Ishikawa (cell line): Measurements from ENCODE around the gene DGKG.

Experiments
- CEBPB ChIP-seq: IDR thresholded peaks from 2 replicates; pipeline ENCODE4 v1.6.1; 2012
- CREB1 ChIP-seq: IDR thresholded peaks from 2 replicates; pipeline ENCODE4 v1.6.1; 2012; ENCODE audit warnings: low read depth
- EGR1 ChIP-seq: IDR thresholded peaks from 2 replicates; pipeline ENCODE4 v1.6.1; 2012
- EP300 ChIP-seq: IDR thresholded peaks from 2 replicates; pipeline ENCODE4 v1.6.1; 2012; ENCODE audit warnings: borderline replicate concordance
- FOXM1 ChIP-seq: IDR thresholded peaks from 2 replicates; pipeline ENCODE4 v1.6.1; 2012; ENCODE audit warnings: low read depth, borderline replicate concordance
- NFIC ChIP-seq: IDR thresholded peaks from 2 replicates; pipeline ENCODE4 v1.6.1; 2012
- RAD21 ChIP-seq: IDR thresholded peaks from 2 replicates; pipeline ENCODE4 v1.6.1; 2012; ENCODE audit warnings: low read depth
- TAF1 ChIP-seq: IDR thresholded peaks from 2 replicates; pipeline ENCODE4 v1.6.1; 2012; ENCODE audit warnings: low read depth, mild to moderate bottlenecking
- TCF12 ChIP-seq: IDR thresholded peaks from 2 replicates; pipeline ENCODE4 v1.6.1; 2012; ENCODE audit warnings: low read depth
- TEAD4 ChIP-seq: IDR thresholded peaks from 2 replicates; pipeline ENCODE4 v1.6.1; 2012
- YY1 ChIP-seq: IDR thresholded peaks from 2 replicates; pipeline ENCODE4 v1.6.1; 2012; ENCODE audit warnings: low read depth
- ZBTB7A ChIP-seq: IDR thresholded peaks from 2 replicates; pipeline ENCODE4 v1.6.1; 2012; ENCODE audit warnings: low read depth
- TF ChIP-seq, protein P1 (sequence below): IDR thresholded peaks from 2 replicates; pipeline ENCODE4 v1.6.1; 2012
- TF ChIP-seq, protein P2 (sequence below): IDR thresholded peaks from 2 replicates; pipeline ENCODE4 v1.6.1; 2012
- TF ChIP-seq, protein P3 (sequence below): IDR thresholded peaks from 2 replicates; pipeline ENCODE4 v1.6.1; 2012; ENCODE audit warnings: low read depth, mild to moderate bottlenecking

Gene DGKG

DNA sequence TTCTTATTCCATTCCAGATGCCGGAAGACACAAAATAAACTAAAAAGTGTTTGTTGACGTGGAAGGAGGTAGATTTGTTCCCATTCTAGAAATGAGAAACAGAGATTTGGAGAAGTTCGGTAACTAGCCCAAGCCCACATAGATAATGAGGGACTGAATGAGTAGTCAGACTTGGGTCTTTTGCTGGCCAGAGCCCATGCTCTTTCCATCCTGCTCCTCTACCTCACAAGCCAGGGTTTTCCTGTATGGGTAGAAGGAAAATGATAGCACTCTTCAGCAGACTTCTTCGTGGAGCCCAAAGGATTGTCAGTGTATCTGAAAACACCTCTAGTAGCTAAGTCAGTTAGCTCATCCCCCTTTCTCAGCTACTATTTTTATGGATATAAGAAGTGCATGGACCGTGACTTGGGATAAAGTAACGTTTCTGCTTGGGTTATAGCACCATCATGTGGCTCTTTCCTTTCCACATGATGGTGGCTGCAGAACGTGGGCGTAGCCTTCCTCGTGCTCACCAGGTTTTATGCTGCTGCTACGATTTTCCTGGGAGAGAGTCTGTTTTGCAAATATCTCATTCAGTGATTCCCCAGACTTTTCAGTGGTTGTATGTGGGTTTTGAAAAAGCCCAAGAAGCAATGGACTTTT lies 84.6 kb downstream of the DGKG start:
- peak; percentile 86 for TF ChIP-seq EGR1
- TF ChIP-seq RAD21, result peak; percentile 89
- TF ChIP-seq YY1, result no peak
- TF ChIP-seq CREB1, result no peak
- TF ChIP-seq, protein P1, sequence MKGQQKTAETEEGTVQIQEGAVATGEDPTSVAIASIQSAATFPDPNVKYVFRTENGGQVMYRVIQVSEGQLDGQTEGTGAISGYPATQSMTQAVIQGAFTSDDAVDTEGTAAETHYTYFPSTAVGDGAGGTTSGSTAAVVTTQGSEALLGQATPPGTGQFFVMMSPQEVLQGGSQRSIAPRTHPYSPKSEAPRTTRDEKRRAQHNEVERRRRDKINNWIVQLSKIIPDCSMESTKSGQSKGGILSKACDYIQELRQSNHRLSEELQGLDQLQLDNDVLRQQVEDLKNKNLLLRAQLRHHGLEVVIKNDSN, result no peak
- TF ChIP-seq, protein P2, sequence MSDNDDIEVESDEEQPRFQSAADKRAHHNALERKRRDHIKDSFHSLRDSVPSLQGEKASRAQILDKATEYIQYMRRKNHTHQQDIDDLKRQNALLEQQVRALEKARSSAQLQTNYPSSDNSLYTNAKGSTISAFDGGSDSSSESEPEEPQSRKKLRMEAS, result peak; percentile 30; the same call in 1 of the 2 replicates

- TF ChIP-seq CREB1 (no peak), FOXM1 (no peak), TAF1 (no peak), EGR1 (no peak), TEAD4 (no peak)
- TF ChIP-seq, protein P3, sequence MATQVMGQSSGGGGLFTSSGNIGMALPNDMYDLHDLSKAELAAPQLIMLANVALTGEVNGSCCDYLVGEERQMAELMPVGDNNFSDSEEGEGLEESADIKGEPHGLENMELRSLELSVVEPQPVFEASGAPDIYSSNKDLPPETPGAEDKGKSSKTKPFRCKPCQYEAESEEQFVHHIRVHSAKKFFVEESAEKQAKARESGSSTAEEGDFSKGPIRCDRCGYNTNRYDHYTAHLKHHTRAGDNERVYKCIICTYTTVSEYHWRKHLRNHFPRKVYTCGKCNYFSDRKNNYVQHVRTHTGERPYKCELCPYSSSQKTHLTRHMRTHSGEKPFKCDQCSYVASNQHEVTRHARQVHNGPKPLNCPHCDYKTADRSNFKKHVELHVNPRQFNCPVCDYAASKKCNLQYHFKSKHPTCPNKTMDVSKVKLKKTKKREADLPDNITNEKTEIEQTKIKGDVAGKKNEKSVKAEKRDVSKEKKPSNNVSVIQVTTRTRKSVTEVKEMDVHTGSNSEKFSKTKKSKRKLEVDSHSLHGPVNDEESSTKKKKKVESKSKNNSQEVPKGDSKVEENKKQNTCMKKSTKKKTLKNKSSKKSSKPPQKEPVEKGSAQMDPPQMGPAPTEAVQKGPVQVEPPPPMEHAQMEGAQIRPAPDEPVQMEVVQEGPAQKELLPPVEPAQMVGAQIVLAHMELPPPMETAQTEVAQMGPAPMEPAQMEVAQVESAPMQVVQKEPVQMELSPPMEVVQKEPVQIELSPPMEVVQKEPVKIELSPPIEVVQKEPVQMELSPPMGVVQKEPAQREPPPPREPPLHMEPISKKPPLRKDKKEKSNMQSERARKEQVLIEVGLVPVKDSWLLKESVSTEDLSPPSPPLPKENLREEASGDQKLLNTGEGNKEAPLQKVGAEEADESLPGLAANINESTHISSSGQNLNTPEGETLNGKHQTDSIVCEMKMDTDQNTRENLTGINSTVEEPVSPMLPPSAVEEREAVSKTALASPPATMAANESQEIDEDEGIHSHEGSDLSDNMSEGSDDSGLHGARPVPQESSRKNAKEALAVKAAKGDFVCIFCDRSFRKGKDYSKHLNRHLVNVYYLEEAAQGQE, result no peak
Measured at GRCh38 chr3:186275436-186275835, 86.6 kb downstream of the DGKG start.

- TF ChIP-seq, protein P2, result no peak
- no peak for TF ChIP-seq EGR1
- TF ChIP-seq ZBTB7A, result no peak
- no peak for TF ChIP-seq NFIC
- TF ChIP-seq YY1, result no peak
- no peak for TF ChIP-seq EP300
- TF ChIP-seq TCF12, result no peak
- TF ChIP-seq, protein P1, result no peak
- TF ChIP-seq, protein P3, result no peak
- no peak for TF ChIP-seq TAF1
- no peak for TF ChIP-seq CREB1
- TF ChIP-seq TEAD4, result no peak
- no peak for TF ChIP-seq RAD21
- TF ChIP-seq FOXM1, result no peak
- no peak for TF ChIP-seq CEBPB
Measured at GRCh38 chr3:186273586-186273985, 88.4 kb downstream of the DGKG start.

GRCh38 chr3:186270701-186271100 lies 91.3 kb downstream of the DGKG start:
- no peak for TF ChIP-seq RAD21
- no peak for TF ChIP-seq ZBTB7A
- TF ChIP-seq CREB1, result no peak
- no peak for TF ChIP-seq CEBPB
- TF ChIP-seq FOXM1, result no peak
- TF ChIP-seq, protein P2, result no peak
- TF ChIP-seq YY1, result no peak
- TF ChIP-seq TEAD4, result no peak
- no peak for TF ChIP-seq TCF12
- TF ChIP-seq EGR1, result no peak
- no peak for TF ChIP-seq EP300
- TF ChIP-seq, protein P1, result no peak
- TF ChIP-seq, protein P3, result no peak
- TF ChIP-seq NFIC, result no peak
- TF ChIP-seq TAF1, result no peak
